NCI-H748 treated with DMSO at 0.1 percent for 48 hours (cell line): Measurements from ENCODE around the gene NOS2.
"Not testable (repeated sequence)": the region's sequence is repeated elsewhere in the genome, so short reads cannot be mapped to it uniquely, and the experiment has no call there.

Experiments
- DNase-seq: peaks from one replicate; lab custom pipeline; 2025; lab: John Stamatoyannopoulos, UW

Gene NOS2

GRCh38 chr17:27800522-27800921 lies at the start of gene NOS2:
NOS2 (minus strand) TSS chr17:27800529; CDS start chr17:27798809, 1,720 bp downstream.
- DNase-seq: no peak

DNA sequence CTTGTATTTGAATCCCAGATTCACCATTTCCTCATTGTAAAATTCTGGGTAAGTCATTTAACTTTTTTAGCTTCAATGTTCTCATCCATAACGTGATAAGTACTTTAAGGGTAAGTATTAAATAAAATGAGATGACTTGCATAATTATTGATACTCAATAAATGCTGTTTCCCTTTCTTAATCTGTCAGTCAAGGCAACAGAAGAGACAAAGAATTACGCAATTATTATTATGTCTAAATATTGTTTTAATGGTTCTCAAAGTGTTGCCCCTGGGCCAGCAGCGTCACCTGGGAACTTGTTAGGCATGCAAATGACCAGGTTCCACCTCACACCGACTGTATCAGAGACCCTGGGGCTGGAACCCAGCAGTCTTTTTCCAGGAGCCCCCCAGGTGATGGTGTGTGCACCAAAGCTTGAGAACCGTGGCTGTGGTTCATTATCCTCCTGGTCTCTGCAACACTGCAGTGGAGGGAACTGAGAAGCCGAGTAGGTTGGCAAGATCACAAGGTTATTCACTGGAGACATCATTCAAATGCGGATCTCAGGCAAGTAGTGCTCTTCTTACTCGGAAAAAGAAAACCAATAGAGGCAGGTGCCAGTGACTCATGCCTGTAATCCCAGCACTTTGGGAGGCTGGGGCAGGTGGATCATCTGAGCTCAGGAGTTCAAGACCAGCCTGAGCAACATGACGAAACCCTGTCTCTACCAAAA lies 49.3 kb upstream of the NOS2 start:
- no peak for DNase-seq

DNA sequence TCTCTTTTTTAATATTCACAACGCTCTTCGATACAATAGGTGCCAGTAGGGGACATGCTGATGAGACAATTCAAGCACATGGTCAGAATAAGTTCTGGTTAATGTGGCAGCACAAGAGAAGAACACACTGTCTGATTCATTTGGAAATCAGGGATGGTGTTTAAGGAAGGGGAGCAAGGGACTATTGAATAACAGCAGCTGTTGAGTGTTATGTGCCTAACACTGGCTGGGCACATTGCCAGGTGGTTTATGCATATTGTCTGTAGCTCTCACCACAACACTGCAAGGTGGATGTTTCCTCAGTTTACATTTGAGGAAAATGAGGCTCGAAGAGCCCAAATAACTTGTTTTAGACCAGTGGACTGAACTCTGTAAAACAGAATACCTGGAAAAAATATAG lies 48.6 kb upstream of the NOS2 start:
- peak; percentile 58 for DNase-seq

- not testable (repeated sequence) for DNase-seq
These were observed 46.5 kb upstream of the NOS2 start for GRCh38 chr17:27846808-27847307.

- DNase-seq: no peak
These were observed 45.8 kb upstream of the NOS2 start for GRCh38 chr17:27846042-27846655.

DNA sequence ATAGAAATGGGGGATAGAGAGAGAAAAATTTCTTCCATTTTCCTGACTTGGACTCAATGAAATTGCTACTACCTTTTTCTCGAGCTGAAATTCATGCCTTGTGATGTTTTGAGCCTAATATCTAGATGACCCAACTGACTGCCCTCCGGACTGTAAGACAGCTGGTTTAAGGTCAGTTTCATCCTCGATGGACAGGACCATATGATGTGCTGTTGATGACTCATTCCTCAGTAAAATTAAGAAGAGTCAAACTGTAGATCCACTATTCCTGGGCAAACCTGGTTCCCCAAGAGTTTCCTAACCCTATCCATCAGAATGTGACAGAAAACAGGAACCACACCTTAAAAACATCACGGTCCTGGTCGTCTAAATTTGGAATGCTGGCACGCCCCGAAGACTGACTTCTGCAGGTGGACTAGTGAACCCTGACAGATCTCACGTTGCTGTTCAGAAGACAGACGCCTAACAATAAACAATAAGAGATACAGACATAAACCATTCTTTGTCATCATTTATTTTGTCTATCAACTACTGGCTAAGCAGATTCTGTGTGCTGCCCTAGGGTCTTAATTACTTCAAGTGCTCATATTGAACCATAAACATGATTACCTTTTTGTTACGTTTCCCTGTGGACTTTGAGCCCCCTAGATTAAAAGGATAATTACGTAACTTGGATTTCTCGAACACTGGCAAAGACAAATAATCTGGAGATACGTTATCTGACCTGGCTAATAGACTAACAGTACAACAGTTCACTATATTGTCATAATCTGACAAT lies 45.1 kb upstream of the NOS2 start:
- DNase-seq: peak; percentile 15

- no peak for DNase-seq
These were observed 40.4 kb upstream of the NOS2 start for GRCh38 chr17:27840688-27841087.

DNA sequence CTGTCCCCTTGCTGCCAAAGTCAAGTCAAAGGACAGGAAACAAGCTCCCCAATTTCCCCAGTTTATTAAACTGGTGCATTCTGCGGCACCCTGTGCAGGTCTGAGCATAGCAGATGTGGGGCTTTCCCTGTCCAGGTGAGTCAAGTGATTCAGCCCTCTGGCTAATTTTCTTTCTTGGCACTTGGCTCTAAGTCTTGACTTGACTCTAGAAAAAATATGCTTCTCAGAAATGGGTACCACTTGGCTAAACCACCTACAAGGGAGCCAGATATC lies 40.0 kb upstream of the NOS2 start:
- DNase-seq: not testable (repeated sequence)

- DNase-seq: not testable (repeated sequence)
These were observed 39.5 kb upstream of the NOS2 start for GRCh38 chr17:27839571-27840405.

- peak; percentile 38 for DNase-seq
These were observed 38.3 kb upstream of the NOS2 start for GRCh38 chr17:27838607-27839006.

GRCh38 chr17:27837769-27838168 lies 37.4 kb upstream of the NOS2 start:
- not testable (repeated sequence) for DNase-seq

DNA sequence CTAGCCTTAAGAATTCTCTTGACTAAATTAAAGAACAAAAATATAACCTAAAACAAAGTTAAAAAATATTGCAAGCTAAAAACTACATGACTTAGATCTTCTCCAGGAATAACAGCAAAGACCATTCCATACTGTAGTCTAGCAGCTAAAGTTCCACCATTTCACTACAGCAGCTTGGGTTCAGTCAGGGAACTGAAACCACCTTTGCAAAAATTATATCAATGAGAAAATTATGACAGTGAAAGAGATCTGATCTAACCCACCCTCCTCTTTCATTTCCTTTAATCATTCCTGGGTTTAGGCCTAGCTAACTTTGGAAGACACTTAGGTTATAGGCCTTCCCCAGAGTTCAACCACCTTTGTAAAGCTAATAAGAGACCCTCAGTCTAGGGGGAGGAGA lies 36.3 kb upstream of the NOS2 start:
- DNase-seq: no peak

- no peak for DNase-seq
These were observed 34.2 kb upstream of the NOS2 start for GRCh38 chr17:27834571-27834970.

GRCh38 chr17:27832831-27833230 lies 32.5 kb upstream of the NOS2 start:
- no peak for DNase-seq

- not testable (repeated sequence) for DNase-seq
These were observed 29.6 kb upstream of the NOS2 start for GRCh38 chr17:27829888-27830287.

DNA sequence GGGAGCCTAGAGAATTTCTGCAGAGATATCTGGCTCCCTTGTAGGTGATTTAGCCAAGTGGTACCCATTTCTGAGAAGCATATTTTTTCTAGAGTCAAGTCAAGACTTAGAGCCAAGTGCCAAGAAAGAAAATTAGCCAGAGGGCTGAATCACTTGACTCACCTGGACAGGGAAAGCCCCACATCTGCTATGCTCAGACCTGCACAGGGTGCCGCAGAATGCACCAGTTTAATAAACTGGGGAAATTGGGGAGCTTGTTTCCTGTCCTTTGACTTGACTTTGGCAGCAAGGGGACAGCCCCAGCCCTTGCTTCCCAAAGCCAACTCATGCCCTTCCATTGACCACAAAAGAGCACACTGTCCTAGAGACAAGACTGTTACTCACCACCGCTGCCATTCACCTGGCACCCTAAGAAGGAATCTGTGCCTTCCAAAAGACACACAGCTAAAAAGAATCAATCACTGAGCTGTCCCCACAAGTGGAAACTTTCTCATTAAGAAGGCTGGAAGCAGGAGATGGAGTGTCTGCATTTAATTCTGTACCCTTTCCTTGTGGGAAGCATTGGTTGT lies 28.9 kb upstream of the NOS2 start:
- not testable (repeated sequence) for DNase-seq

DNA sequence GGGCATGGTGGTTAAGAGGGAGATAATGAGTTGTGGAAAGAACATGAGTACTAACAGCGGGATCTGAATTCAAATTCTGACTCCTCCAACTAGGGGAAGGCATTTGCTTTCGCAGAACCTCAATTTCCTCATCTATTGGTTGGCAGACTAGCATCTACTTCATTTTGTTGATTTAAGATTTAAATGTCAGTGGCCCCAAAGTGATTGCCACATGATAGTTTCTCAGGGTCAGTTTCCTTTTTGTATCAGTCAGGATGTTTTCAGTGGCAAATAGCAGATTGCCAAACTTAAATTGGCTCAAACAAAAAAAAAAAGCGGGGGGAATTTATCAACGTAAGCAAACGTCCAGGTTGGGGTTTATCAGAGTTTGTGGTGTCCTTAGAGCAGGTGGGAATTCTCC lies 25.1 kb upstream of the NOS2 start:
- DNase-seq: no peak

DNA sequence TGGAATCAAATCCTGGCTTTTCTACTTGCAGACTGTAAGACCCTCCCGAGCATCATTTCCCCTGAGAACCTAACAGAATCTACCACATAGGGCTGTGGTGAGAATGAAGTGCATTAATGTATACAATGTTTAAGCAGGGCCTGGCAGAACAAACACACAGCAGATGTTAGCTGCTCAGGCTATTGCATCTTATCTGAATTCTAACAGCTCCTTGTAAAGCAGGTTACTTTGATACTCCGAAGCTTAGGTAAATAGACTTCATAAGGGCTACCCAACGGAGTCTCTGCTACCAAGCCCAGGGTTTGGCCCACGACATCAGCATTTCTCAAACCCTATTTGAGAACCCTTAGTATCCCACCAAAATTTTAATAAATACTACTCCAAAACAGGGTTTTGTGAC lies 24.4 kb upstream of the NOS2 start:
- no peak for DNase-seq

GRCh38 chr17:27824176-27824715 lies 23.9 kb upstream of the NOS2 start:
- no peak for DNase-seq

GRCh38 chr17:27822108-27822507 lies 21.8 kb upstream of the NOS2 start:
- not testable (repeated sequence) for DNase-seq

GRCh38 chr17:27821318-27821717 lies 21.0 kb upstream of the NOS2 start:
- no peak for DNase-seq

DNA sequence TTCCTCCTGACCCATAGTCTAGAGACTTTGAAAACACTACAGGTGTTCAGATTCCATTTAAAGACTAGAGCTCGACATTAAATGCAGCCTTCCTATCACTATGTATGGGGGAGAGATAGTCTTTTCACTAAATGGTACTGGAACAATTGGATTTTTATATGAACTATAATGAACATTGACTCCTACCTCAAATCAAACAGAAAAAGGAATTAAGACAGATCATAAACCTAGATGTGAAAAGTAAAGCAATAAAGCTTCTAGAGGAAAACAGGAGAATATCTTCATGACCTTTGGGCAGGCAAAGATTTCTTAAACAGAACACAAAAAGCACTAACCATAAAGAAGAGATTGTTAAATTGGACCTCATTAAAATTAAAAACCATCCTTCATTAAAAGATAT lies 18.8 kb upstream of the NOS2 start:
- DNase-seq: no peak
